ENCODE measurements around the gene FMN1. TPM values are rescaled to one million over a fixed set of nuclear protein-coding genes. Genes with fewer than 3 reads are reported as not detected.

The FMN1 gene
- total and polyA plus RNA-seq, 2 of the 13 experiments (the other 11 are each of a cell fraction or from before 2014, with no cell fraction given): 0.20 to 0.60 TPM

- FAIRE-seq: no peak
- ChIA-PET CTCF (ENCODE audit: low intra/inter-chr PET ratio, low total read pairs) (no interaction called here), POLR2A (no interaction called here)
- no peak for TF ChIP-seq ZNF253 (CRISPR knock-in tag; IDR thresholded peaks at IDR 0.05; ENCODE audit: borderline replicate concordance)
- no peak for TF ChIP-seq JUN (CRISPR knock-in tag; IDR thresholded peaks at IDR 0.05)
- DNase-seq (ENCODE audit: low spot score): no peak
- ATAC-seq: no peak
- BruUV-seq (replicated peaks): no TSS peak
- intact Hi-C loops (cut with micrococcal nuclease; ENCODE audit: unreplicated experiment): no loop called here
- in situ Hi-C loops (cut with HindIII; ENCODE audit: extremely low pct_ligation_motif_present, low pct_unique_long_range_greater_than_20kb): loop anchor here (10.0 kb wide), 1 partner anchor 471 kb away; no protein-coding TSS in a partner anchor
- H4K20me1 ChIP-seq (ENCODE audit: insufficient read depth, low read length): no peaks in the 10 kb centered on the region
- no peaks in the 10 kb centered on the region for H3K9me3 ChIP-seq (ENCODE audit: low read length)
- H3K79me2 ChIP-seq (ENCODE audit: insufficient read depth, low read length): no peaks in the 10 kb centered on the region
- 33% methylated on average over 5 of the region's 5 CpGs for WGBS (ENCODE audit: low lambda C conversion rate)
- no peak overlapping the region for H2AFZ ChIP-seq (ENCODE audit: low read length)
- no peak overlapping the region for H3K4me2 ChIP-seq (ENCODE audit: low read depth, low read length)
- no peaks in the 10 kb centered on the region for H3K4me1 ChIP-seq (ENCODE audit: insufficient read depth, low read length)
- no peak overlapping the region for H3K9ac ChIP-seq (ENCODE audit: insufficient read depth, low read depth, low read length)
- no peak overlapping the region for H3K27ac ChIP-seq (ENCODE audit: extremely low read length, insufficient read depth, low read length)
- H3K4me3 ChIP-seq (replicated peaks in 1 of 3; ENCODE audit: insufficient read depth in 1 of 3, low read depth in 2 of 3, low read length in 3 of 3): no peak overlapping the region
- no peaks in the 10 kb centered on the region for H3K27me3 ChIP-seq (ENCODE audit: control insufficient read depth in 1 of 2, insufficient read depth in 2 of 2, low read length in 2 of 2)
- H3K36me3 ChIP-seq (replicated peaks in 1 of 2; ENCODE audit: control insufficient read depth in 1 of 2, insufficient read depth in 2 of 2, low read length in 2 of 2): no peaks in the 10 kb centered on the region
Observed at GRCh38 chr15:33135355-33135781, 59.1 kb downstream of the FMN1 start.

- DNase-seq (ENCODE audit: low spot score) (peak; percentile 31), FAIRE-seq (peak; percentile 56), ATAC-seq (peak; percentile 75)
- Histone ChIP-seq H3K4me1 (ENCODE audit: insufficient read depth, low read length) (no peaks in the 10 kb centered on the region), H3K9ac (ENCODE audit: insufficient read depth, low read depth, low read length) (no peak overlapping the region), H3K4me3 (replicated peaks in 1 of 3; ENCODE audit: insufficient read depth in 1 of 3, low read depth in 2 of 3, low read length in 3 of 3) (no peak overlapping the region), H3K79me2 (ENCODE audit: insufficient read depth, low read length) (no peaks in the 10 kb centered on the region), H4K20me1 (ENCODE audit: insufficient read depth, low read length) (no peaks in the 10 kb centered on the region), H2AFZ (ENCODE audit: low read length) (no peak overlapping the region), H3K36me3 (replicated peaks in 1 of 2; ENCODE audit: control insufficient read depth in 1 of 2, insufficient read depth in 2 of 2, low read length in 2 of 2) (no peaks in the 10 kb centered on the region), H3K27me3 (ENCODE audit: control insufficient read depth in 1 of 2, insufficient read depth in 2 of 2, low read length in 2 of 2) (no peaks in the 10 kb centered on the region), H3K27ac (ENCODE audit: extremely low read length, insufficient read depth, low read length) (no peak overlapping the region), H3K9me3 (ENCODE audit: low read length) (no peaks in the 10 kb centered on the region), H3K4me2 (ENCODE audit: low read depth, low read length) (no peak overlapping the region)
- TF ChIP-seq ZNF549 (CRISPR knock-in tag; IDR thresholded peaks at IDR 0.05) (no peak), CTCF (CRISPR knock-in tag; IDR thresholded peaks at IDR 0.05) (peak; percentile 68), RAD21 (CRISPR knock-in tag; IDR thresholded peaks at IDR 0.05) (peak; percentile 52; the same call in 1 of the 2 replicates), SMC3 (IDR thresholded peaks at IDR 0.05; ENCODE audit: low read length) (peak; percentile 46), STAG1 (CRISPR knock-in tag; IDR thresholded peaks at IDR 0.05) (peak; percentile 77), RXRA (CRISPR knock-in tag; IDR thresholded peaks at IDR 0.05) (no peak), DBP (CRISPR knock-in tag; IDR thresholded peaks at IDR 0.05; ENCODE audit: not compliant biosample characterization) (no peak), FOXK1 (CRISPR knock-in tag; IDR thresholded peaks at IDR 0.05; ENCODE audit: borderline replicate concordance, low read depth) (no peak), SOX5 (CRISPR knock-in tag; IDR thresholded peaks at IDR 0.05; ENCODE audit: borderline replicate concordance) (no peak)
- POLR2A ChIA-PET: no interaction called here
- intact Hi-C loops (cut with micrococcal nuclease; ENCODE audit: unreplicated experiment) (loop anchor here (1.0 to 5.0 kb wide), 4 partner anchors 47 to 486 kb away; no protein-coding TSS in a partner anchor), in situ Hi-C loops (cut with HindIII; ENCODE audit: extremely low pct_ligation_motif_present, low pct_unique_long_range_greater_than_20kb) (loop anchor here (5.0 to 10.0 kb wide), 2 partner anchors 116 to 468 kb away; no protein-coding TSS in a partner anchor)
- no TSS peak for BruUV-seq (replicated peaks)
- CTCF ChIA-PET (ENCODE audit: low intra/inter-chr PET ratio, low total read pairs): interaction anchor here (1.2 to 3.1 kb wide), 4 partner anchors 47 to 482 kb away, joined by 3 to 30 read pairs (median 8); no protein-coding TSS in a partner anchor
- 17% methylated on average over 2 of the region's 3 CpGs for WGBS (ENCODE audit: low lambda C conversion rate)
Observed at GRCh38 chr15:33132722-33133345, 61.7 kb downstream of the FMN1 start.

Data from HepG2 (cell line).